Measurements from ENCODE around the gene ALK.

GRCh38 chr2:29166242-29167039 lies 754.9 kb downstream of the ALK start:
- TF ChIP-seq EZH2 (IDR thresholded peaks at IDR 0.05; ENCODE audit: borderline replicate concordance, low read length), result no peak
- TF ChIP-seq, protein P1, sequence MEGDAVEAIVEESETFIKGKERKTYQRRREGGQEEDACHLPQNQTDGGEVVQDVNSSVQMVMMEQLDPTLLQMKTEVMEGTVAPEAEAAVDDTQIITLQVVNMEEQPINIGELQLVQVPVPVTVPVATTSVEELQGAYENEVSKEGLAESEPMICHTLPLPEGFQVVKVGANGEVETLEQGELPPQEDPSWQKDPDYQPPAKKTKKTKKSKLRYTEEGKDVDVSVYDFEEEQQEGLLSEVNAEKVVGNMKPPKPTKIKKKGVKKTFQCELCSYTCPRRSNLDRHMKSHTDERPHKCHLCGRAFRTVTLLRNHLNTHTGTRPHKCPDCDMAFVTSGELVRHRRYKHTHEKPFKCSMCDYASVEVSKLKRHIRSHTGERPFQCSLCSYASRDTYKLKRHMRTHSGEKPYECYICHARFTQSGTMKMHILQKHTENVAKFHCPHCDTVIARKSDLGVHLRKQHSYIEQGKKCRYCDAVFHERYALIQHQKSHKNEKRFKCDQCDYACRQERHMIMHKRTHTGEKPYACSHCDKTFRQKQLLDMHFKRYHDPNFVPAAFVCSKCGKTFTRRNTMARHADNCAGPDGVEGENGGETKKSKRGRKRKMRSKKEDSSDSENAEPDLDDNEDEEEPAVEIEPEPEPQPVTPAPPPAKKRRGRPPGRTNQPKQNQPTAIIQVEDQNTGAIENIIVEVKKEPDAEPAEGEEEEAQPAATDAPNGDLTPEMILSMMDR (IDR thresholded peaks at IDR 0.05; ENCODE audit: low read length), result no peak
